Tibial nerve (tissue), 4 donors: Measurements from ENCODE around the gene C6orf141. TPM values are rescaled to one million over a fixed set of nuclear protein-coding genes. Genes with fewer than 3 reads are reported as not detected.

Experiments used
- DNase-seq, 2 donors: peaks; one replicate each; pipeline ENCODE4 v3.0.0-alpha.2; 2019; ENCODE audit warnings: low spot score in 2 of 2
- H3K27ac ChIP-seq, 4 donors: fragments of 200-600 bp; sonication (generic) in 3 of 4; one replicate each; pipeline ENCODE4 v1.5.1; 2017 to 2019; ENCODE audit warnings: mild to moderate bottlenecking in 1 of 4
- H3K27me3 ChIP-seq, 2 donors: fragments of 200-600 bp; sonication (generic) in 1 of 2; one replicate each; pipeline versions ENCODE4 v1.5.1 to v1.6.0; 2017 to 2019
- H3K36me3 ChIP-seq, 3 donors: fragments of 200-600 bp; sonication (generic); one replicate each; pipeline ENCODE4 v1.5.1; 2018 to 2019
- H3K4me1 ChIP-seq, 4 donors: fragments of 200-600 bp; sonication (generic) in 3 of 4; one replicate each; pipeline ENCODE4 v1.5.1; 2017 to 2019
- H3K4me3 ChIP-seq, 4 donors: fragments of 200-600 bp; sonication (generic) in 3 of 4; one replicate each; pipeline ENCODE4 v1.5.1; 2017 to 2019; ENCODE audit warnings: mild to moderate bottlenecking in 1 of 4, moderate library complexity in 1 of 4
- H3K9me3 ChIP-seq, 4 donors: fragments of 200-600 bp; sonication (generic) in 3 of 4; one replicate each; pipeline ENCODE4 v1.5.1; 2017 to 2019
- EP300 ChIP-seq, 2 donors: sonication (generic); formaldehyde crosslinking; IDR thresholded peaks; one replicate each; pipeline ENCODE4 v1.6.1; 2017; ENCODE audit warnings: antibody characterized with exemption in 2 of 2, mild to moderate bottlenecking in 1 of 2
- POLR2A ChIP-seq, 2 donors: fragments of 450-650 bp; IDR thresholded peaks; one replicate each; pipeline ENCODE4 v1.6.1; 2017; ENCODE audit warnings: antibody characterized with exemption in 2 of 2, mild to moderate bottlenecking in 2 of 2, moderate library complexity in 2 of 2
- WGBS, 2 donors: methylation state at CpG; one replicate each; pipeline ENCODE4 v1.1.5; 2018; 5-methylcytosine and 5-hydroxymethylcytosine counted together
- total RNA-seq, 4 donors: library from RNA; depleted of rRNA; stranded (reverse); fragments of >200 nt; gene quantifications; one replicate each; pipeline ENCODE4 v1.1.0, GENCODE V29; 2016
- TF ChIP-seq, protein P1 (sequence below), 5 experiments: fragments of 200-600 bp in 3 of 5; fragments of 450-650 bp in 2 of 5; sonication (generic) in 3 of 5; IDR thresholded peaks; one replicate each; pipeline ENCODE4 v1.5.1; 2016 to 2019; ENCODE audit warnings: antibody characterized with exemption in 5 of 5, mild to moderate bottlenecking in 3 of 5, moderate library complexity in 2 of 5

The C6orf141 gene
- total RNA-seq, 4 donors from 2014 or later = 0.90 to 5.9 (median 4.5) TPM

DNA sequence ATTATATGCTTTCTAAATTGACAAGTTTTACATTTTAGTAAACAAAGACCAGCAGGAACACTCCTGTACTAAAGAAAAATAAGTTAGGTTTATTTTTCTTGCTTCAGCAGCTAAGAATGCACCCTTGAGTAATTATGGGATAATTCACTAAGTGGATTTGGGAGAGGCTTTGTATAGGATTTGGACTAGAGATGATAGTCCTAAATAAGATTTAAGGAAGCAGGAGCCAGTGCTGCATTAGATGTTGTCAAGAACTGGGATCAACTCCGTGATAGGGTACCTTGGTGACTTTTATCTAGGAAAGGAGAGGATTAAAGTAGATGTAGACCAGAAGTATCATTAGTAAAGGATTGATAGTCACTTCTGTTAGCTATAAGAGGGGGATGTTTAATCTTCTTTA lies 4.1 kb upstream of the C6orf141 start:
- no peak for DNase-seq
- Histone ChIP-seq H3K27ac (no peak overlapping the region), H3K4me1 (peaks cover 0 to 15% (median 6%) of the 10 kb centered on the region in 4 donors), H3K9me3 (no peaks in the 10 kb centered on the region), H3K27me3 (peaks cover 0 to 19% of the 10 kb centered on the region in 2 donors), H3K36me3 (no peaks in the 10 kb centered on the region), H3K4me3 (no peak overlapping the region)
- no peak for TF ChIP-seq POLR2A (IDR thresholded peaks at IDR 0.05)
- no peak for TF ChIP-seq EP300 (IDR thresholded peaks at IDR 0.05)
- TF ChIP-seq, protein P1, sequence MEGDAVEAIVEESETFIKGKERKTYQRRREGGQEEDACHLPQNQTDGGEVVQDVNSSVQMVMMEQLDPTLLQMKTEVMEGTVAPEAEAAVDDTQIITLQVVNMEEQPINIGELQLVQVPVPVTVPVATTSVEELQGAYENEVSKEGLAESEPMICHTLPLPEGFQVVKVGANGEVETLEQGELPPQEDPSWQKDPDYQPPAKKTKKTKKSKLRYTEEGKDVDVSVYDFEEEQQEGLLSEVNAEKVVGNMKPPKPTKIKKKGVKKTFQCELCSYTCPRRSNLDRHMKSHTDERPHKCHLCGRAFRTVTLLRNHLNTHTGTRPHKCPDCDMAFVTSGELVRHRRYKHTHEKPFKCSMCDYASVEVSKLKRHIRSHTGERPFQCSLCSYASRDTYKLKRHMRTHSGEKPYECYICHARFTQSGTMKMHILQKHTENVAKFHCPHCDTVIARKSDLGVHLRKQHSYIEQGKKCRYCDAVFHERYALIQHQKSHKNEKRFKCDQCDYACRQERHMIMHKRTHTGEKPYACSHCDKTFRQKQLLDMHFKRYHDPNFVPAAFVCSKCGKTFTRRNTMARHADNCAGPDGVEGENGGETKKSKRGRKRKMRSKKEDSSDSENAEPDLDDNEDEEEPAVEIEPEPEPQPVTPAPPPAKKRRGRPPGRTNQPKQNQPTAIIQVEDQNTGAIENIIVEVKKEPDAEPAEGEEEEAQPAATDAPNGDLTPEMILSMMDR (IDR thresholded peaks at IDR 0.05) = no peak
- WGBS, 2 donors = 70 to 74% methylated on average over 1 of the region's 1 CpG

DNA sequence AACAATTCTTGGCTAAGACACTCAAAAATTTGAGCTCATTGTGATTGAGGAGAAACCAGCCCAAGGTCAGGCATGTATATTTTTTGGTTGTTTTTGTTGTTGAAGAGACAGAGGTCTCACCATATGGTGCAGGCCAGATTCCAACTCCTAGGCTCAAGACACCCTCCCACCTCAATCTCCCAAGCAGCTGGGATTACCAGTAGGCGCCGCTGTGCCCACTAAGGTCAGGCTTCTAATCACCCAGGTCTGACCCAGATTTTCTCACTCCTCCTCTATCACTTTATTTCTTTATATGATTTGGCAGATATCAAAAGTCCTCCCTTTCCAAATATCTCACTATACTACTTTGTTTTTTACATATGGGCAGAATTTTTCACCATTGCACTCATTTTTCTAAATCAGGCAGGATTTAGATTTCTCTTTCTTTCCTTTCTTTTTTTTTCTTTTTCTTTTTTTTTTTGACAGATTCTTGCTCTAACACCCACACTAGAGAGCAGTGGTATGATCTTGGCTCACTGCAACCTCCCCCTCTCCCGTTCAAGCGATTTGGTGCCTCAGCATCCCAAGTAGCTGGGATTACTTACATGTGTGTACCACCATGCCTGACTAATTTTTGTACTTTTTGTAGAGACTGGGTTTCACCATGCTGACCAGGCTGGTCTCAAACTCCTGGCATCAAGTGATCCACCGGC lies 1.7 kb upstream of the C6orf141 start:
- Histone ChIP-seq H3K36me3 (no peaks in the 10 kb centered on the region), H3K9me3 (no peaks in the 10 kb centered on the region), H3K27ac (no peak overlapping the region), H3K27me3 (peaks cover 0 to 20% of the 10 kb centered on the region in 2 donors), H3K4me3 (no peak overlapping the region), H3K4me1 (peaks cover 0 to 21% (median 6%) of the 10 kb centered on the region in 4 donors)
- TF ChIP-seq, protein P1 (IDR thresholded peaks at IDR 0.05) = no peak
- TF ChIP-seq POLR2A (IDR thresholded peaks at IDR 0.05) = no peak
- no peak for TF ChIP-seq EP300 (IDR thresholded peaks at IDR 0.05)
- no peak for DNase-seq
- WGBS, 2 donors = 80 to 84% methylated on average over 5 of the region's 5 CpGs

DNA sequence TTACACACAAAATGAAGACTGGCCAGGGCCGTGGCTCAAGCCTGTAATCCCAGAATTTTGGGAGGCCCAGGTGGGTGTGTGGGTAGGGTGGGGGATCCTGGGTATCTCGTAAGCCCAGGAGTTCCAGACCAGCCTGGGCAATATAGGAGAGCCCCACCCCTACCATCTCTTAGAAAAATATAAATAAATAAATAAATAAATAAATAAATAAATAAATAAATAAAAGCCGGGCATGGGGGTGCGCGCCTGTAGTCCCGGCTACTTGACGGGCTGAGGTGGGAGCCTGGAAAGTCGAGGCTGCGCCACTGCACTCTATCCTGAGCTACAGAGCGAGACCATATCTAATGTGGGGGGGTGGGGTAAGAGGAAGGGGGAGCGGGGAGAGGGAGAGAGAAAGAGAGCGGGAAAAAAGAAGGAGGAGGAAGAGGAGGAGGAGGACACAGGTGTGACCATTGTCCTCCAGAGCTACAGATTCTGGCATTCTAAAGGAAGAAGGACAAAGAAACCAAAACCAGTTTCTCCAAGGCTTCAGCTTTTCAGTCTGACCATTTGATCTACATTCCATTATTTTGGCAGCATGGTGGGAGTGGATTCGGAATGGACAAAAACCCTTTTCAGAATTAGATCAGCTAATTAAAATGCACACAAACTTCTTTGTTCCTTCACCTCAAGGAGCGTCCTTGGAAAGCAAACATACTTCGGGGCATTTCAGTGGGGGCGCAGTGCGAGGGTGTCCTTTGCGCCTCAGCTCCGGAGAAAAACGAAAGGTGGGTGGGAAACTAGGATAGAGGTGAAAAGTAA lies 577 bp upstream of the C6orf141 start:
- H3K27me3 ChIP-seq = peaks cover 0 to 20% of the 10 kb centered on the region in 2 donors
- 32 to 38% methylated on average over 19 of the region's 20 CpGs for WGBS, 2 donors
- no peak for DNase-seq
- H3K9me3 ChIP-seq = no peaks in the 10 kb centered on the region
- H3K4me3 ChIP-seq = peak overlapping the region; percentile 32 to 66 (median 48)
- H3K36me3 ChIP-seq = no peaks in the 10 kb centered on the region
- peaks cover 0 to 21% (median 6%) of the 10 kb centered on the region in 4 donors for H3K4me1 ChIP-seq
- no peak for TF ChIP-seq POLR2A (IDR thresholded peaks at IDR 0.05)
- H3K27ac ChIP-seq = no peak overlapping the region

DNA sequence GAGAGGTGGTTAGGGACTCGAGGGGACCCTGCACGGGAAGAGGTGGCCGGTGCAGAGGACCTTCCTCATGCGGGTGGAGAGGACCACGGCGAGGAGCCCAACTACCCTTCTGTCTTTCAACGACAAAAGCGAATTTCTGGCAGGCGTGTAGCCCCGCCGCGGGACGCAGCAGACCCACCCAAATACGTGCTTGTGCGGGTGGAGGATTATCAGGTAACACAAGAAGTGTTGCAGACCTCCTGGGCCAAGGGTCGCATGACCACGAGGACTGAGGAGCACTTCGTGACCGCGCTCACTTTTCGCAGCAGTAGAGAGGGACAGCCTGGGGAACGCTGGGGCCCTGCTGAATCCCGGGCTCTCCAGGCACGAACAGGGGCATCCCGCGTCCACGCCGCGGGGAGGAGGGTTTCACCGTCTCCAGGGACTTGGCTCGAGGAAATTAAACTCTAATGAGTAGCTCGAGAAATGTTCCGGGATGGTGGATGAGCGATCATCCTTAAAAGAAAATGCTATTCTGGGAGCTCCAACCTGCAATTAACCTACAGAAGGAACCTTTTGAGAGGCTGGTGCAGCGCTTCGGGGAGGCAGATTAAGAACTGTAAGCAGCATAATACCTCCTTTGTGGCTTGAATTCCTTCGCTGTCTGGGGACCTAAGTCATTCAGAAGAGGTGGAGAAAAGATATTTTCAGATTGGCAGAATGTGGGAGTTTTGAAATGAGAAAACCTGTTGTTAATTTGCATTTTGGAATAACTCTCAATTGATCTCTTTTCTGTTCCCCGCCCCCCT lies 804 bp downstream of the C6orf141 start:
- H3K36me3 ChIP-seq = no peaks in the 10 kb centered on the region
- H3K27ac ChIP-seq = peak overlapping the region in 1 of 4 donors; percentile 35
- no peak for DNase-seq
- TF ChIP-seq EP300 (IDR thresholded peaks at IDR 0.05) (no peak), POLR2A (IDR thresholded peaks at IDR 0.05) (no peak)
- TF ChIP-seq, protein P1 (IDR thresholded peaks at IDR 0.05) = no peak
- H3K9me3 ChIP-seq = no peaks in the 10 kb centered on the region
- peak overlapping the region; percentile 32 to 66 (median 48) for H3K4me3 ChIP-seq
- peaks cover 0 to 21% (median 6%) of the 10 kb centered on the region in 4 donors for H3K4me1 ChIP-seq
- 1 to 3% methylated on average over 16 to 24 of the region's 38 CpGs for WGBS, 2 donors
- peaks cover 0 to 20% of the 10 kb centered on the region in 2 donors for H3K27me3 ChIP-seq

DNA sequence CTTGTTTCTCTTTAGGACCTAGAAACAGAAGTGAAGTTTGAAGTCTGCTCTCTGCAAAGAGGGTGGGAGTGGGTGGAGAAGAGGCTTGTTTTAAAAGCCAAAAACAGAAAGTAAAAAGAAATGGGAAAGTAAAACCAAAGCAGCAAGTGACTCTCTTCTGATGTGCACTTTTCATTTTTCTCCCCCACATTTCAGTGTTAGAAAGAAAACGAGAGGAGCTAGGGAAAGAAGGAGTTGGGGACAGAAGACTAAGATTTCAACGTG lies 1.3 kb downstream of the C6orf141 start:
- peak overlapping the region in 1 of 4 donors; percentile 35 for H3K27ac ChIP-seq
- H3K9me3 ChIP-seq = no peaks in the 10 kb centered on the region
- peaks cover 0 to 20% of the 10 kb centered on the region in 2 donors for H3K27me3 ChIP-seq
- 17 to 18% methylated on average over 2 of the region's 2 CpGs for WGBS, 2 donors
- peak overlapping the region in 3 of 4 donors; percentile 43 to 66 (median 54) for H3K4me3 ChIP-seq
- TF ChIP-seq POLR2A (IDR thresholded peaks at IDR 0.05) = no peak
- TF ChIP-seq, protein P1 (IDR thresholded peaks at IDR 0.05) = no peak
- no peak for TF ChIP-seq EP300 (IDR thresholded peaks at IDR 0.05)
- peaks cover 0 to 21% (median 6%) of the 10 kb centered on the region in 4 donors for H3K4me1 ChIP-seq
- DNase-seq = no peak
- no peaks in the 10 kb centered on the region for H3K36me3 ChIP-seq
